Hepatocyte (in vitro differentiated cells): ENCODE data around the gene FCRL6.

Experiments used
- CTCF ChIP-seq: fragments of 200-600 bp; sonication (generic); IDR thresholded peaks from 2 replicates; pipeline ENCODE4 v1.5.1; 2016; ENCODE audit warnings: antibody characterized with exemption, mild to moderate bottlenecking; ENCODE audit not compliant: poor library complexity
- EZH2 ChIP-seq: fragments of 200-600 bp; sonication (generic); IDR thresholded peaks from 2 replicates; pipeline ENCODE4 v1.6.1; 2016; ENCODE audit warnings: antibody characterized with exemption, mild to moderate bottlenecking, borderline replicate concordance
- EZH2phosphoT487 ChIP-seq: fragments of 200-600 bp; sonication (generic); IDR thresholded peaks from one replicate; pipeline ENCODE4 v1.6.1; 2018; ENCODE audit warnings: antibody characterized with exemption, mild to moderate bottlenecking, low read depth, moderate library complexity; ENCODE audit not compliant: unreplicated experiment, severe bottlenecking

GRCh38 chr1:159783724-159784123 is 18.4 kb upstream of the FCRL6 start:
- no peak for TF ChIP-seq CTCF
- no peak for TF ChIP-seq EZH2
- TF ChIP-seq EZH2phosphoT487 = no peak
